Measurements from ENCODE around the gene MTFP1. TPM values are rescaled to one million over a fixed set of nuclear protein-coding genes. Genes with fewer than 3 reads are reported as not detected.

MTFP1 gene, protein sequence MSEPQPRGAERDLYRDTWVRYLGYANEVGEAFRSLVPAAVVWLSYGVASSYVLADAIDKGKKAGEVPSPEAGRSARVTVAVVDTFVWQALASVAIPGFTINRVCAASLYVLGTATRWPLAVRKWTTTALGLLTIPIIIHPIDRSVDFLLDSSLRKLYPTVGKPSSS
- 10 to 100 TPM in 6 of 7 donors, 1 to 10 TPM in 1; 9.9 to 36.8 (median 15.4) TPM for total RNA-seq
- polyA plus RNA-seq: 10 to 100 TPM; 16.9 to 30.4 (median 26.4) TPM
- long read RNA-seq, donor 1, transcript MTFP1-201 (4 exons, 1,370 nt): major isoform, 6 of 8 reads
- long read RNA-seq, donor 1, partial matches to known transcripts: 0 of 8 reads
- long read RNA-seq, donor 1, other reads (novel, unspliced or antisense): 0 of 8 reads
- long read RNA-seq, donor 2, transcript MTFP1-201 (4 exons, 1,370 nt): major isoform, 5 of 6 reads
- long read RNA-seq, donor 2, partial matches to known transcripts: 0 of 6 reads
- long read RNA-seq, donor 2, other reads (novel, unspliced or antisense): 0 of 6 reads

DNA sequence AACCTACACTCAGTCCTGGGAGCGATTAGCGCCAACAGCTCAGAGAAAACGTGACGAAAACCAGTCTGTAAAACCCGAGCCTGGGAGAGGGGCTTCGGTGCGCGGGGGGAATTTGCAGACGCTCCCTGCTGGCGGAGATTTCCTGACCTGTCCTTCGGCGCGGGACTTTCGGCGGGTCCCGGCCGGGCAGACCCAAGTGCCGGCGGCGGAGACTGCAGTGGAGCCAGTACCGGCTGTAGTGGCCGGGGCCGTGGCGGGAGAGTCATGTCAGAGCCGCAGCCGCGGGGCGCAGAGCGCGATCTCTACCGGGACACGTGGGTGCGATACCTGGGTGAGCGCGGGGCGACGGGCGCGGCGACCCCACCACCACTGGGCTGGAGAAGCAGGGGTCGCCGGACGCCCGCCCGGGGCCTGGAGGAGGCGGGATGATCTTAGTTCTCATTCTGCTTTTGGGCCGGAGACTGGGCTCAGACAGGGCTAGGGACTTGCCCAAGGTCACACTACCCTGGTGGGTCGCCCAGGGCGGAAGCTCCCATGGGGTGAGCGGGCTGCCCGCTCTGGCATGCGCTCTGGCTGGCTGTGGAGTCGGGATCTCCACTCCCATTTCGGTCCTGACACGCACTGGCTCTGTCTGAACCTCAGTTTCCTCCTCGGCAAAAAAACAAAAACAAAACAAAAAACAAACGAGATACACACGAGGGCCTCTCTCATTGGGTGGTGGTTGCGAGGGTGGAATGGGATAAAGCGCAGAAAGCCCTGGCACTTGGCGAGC, at the start of gene MTFP1:
Gene MTFP1 (plus strand): TSS at position 153 of the 772 bp plus-strand sequence. CDS start 112 bp downstream, at position 265.
- no peak for TF ChIP-seq POLR2A (IDR thresholded peaks at IDR 0.05)
- TF ChIP-seq, protein P1, sequence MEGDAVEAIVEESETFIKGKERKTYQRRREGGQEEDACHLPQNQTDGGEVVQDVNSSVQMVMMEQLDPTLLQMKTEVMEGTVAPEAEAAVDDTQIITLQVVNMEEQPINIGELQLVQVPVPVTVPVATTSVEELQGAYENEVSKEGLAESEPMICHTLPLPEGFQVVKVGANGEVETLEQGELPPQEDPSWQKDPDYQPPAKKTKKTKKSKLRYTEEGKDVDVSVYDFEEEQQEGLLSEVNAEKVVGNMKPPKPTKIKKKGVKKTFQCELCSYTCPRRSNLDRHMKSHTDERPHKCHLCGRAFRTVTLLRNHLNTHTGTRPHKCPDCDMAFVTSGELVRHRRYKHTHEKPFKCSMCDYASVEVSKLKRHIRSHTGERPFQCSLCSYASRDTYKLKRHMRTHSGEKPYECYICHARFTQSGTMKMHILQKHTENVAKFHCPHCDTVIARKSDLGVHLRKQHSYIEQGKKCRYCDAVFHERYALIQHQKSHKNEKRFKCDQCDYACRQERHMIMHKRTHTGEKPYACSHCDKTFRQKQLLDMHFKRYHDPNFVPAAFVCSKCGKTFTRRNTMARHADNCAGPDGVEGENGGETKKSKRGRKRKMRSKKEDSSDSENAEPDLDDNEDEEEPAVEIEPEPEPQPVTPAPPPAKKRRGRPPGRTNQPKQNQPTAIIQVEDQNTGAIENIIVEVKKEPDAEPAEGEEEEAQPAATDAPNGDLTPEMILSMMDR (IDR thresholded peaks at IDR 0.05 in 8 of 11, conservative IDR thresholded peaks at IDR 0.05 in 3 of 11): peak in 2 of 11 experiments; percentile 13 to 20
- peak; percentile 61 to 77 (median 73) for TF ChIP-seq POLR2AphosphoS5 (IDR thresholded peaks at IDR 0.05)
- H3K36me3 ChIP-seq: peaks cover 0 to 31% (median 11%) of the 10 kb centered on the region in 6 donors
- WGBS, 5 donors: 3 to 21% (median 3%) methylated on average over 11 to 61 of the region's 61 CpGs

DNA sequence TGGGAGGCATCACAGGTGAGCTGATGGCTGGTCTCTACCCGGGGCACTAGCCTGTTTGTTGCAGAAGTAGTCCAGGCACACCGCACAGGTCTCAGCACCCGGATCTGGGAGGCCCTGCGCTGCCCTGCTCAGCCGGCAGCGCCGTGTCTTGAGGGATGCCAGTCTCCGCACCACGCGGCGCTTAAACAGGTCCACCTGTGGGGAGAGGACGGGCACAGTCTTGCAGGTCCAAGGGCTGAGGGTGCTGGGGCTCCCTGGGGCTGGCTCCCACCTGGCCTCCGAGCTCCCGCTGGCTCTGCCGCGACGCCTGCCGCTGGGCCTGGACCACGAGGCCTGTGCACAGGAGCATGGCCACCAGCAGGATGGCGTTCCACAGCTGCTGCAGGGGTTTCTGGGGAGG, 45.6 kb upstream of the MTFP1 start:
- TF ChIP-seq POLR2AphosphoS5 (IDR thresholded peaks at IDR 0.05) (no peak), POLR2A (IDR thresholded peaks at IDR 0.05) (no peak)
- TF ChIP-seq, protein P1 (IDR thresholded peaks at IDR 0.05 in 8 of 11, conservative IDR thresholded peaks at IDR 0.05 in 3 of 11): no peak
- peaks cover 0 to 6% (median 0%) of the 10 kb centered on the region in 6 donors for H3K4me1 ChIP-seq
- no peak for DNase-seq
- 92 to 97% (median 96%) methylated on average over 13 to 20 of the region's 20 CpGs for WGBS, 5 donors
- no peaks in the 10 kb centered on the region for H3K27me3 ChIP-seq (replicated peaks in 1 of 7)
- H3K36me3 ChIP-seq: peaks cover 0 to 77% (median 11%) of the 10 kb centered on the region in 6 donors
- H3K9me3 ChIP-seq: no peaks in the 10 kb centered on the region
- H3K27ac ChIP-seq: no peak overlapping the region
- intact Hi-C loops (cut with DNase I; ENCODE audit: low total_unique reads): loop anchor here (10.0 kb wide), 1 partner anchor 265 kb away; no protein-coding TSS in a partner anchor
- no peak overlapping the region for H3K4me3 ChIP-seq

More for the DNA sequence above, at the start of gene MTFP1:
- Histone ChIP-seq H3K4me1 (peaks cover 29 to 63% (median 45%) of the 10 kb centered on the region in 6 donors), H3K4me3 (peak within 1 kb of the TSS; percentile 58 to 96 (median 74)), H3K27me3 (replicated peaks in 1 of 7) (no peaks in the 10 kb centered on the region), H3K27ac (peak within 1 kb of the TSS; percentile 88 to 95 (median 93)), H3K9me3 (no peaks in the 10 kb centered on the region)
- DNase-seq: peak; percentile 89
- intact Hi-C loops (cut with DNase I; ENCODE audit: low total_unique reads): no loop called here

DNA sequence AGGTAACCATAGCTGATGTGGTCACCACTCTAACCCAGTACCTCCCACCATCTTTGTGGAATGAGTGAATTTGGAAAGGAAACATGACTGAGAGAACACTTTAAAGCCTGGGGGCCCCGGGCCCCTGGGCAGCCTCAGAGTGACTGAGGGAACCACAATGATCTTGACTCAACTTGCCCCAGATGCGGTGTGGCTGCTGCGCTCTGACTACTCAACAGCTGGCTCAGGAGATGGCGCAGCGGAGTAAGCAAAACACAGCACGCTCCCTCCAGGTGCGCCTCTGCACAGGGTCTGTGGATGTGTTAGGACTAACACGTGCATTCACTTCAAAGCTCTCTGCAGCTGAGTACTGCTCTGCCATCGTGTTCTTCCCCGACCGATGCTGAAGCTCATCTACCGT, 44.3 kb upstream of the MTFP1 start:
- no peak for TF ChIP-seq POLR2A (IDR thresholded peaks at IDR 0.05)
- DNase-seq: no peak
- Histone ChIP-seq H3K4me1 (peaks cover under 1 to 9% (median 5%) of the 10 kb centered on the region in 6 donors), H3K36me3 (peaks cover 0 to 71% (median 11%) of the 10 kb centered on the region in 6 donors), H3K4me3 (no peak overlapping the region), H3K27ac (no peak overlapping the region), H3K27me3 (replicated peaks in 1 of 7) (no peaks in the 10 kb centered on the region), H3K9me3 (no peaks in the 10 kb centered on the region)
- whole genome bisulfite sequencing, 5 donors: 80 to 96% (median 86%) methylated on average over 12 of the region's 12 CpGs
- intact Hi-C loops (cut with DNase I; ENCODE audit: low total_unique reads): loop anchor here (10.0 kb wide), 1 partner anchor 266 kb away; no protein-coding TSS in a partner anchor

DNA sequence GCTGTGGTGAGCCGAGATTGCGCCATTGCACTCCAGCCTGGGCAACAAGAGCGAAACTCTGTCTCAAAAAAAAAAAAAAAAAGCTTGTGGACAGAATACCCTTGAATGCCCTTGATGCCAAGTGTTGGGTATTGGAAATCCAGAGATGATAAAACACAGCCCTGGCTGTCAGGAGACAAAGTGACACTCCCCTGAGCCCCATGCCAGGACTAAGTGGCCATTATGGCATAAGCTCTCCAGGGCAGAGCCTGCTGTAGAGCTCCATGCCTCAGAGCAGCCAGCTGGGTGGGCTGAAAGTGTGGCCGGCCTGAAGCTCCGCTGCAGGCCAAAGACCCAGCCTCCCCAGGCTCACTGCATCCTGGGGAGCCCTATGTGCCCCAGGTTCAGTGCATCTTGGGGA, 43.2 kb upstream of the MTFP1 start:
- H3K36me3 ChIP-seq: peaks cover 0 to 63% (median 11%) of the 10 kb centered on the region in 6 donors

More for the DNA sequence above, 43.2 kb upstream of the MTFP1 start:
- peaks cover 6 to 16% (median 10%) of the 10 kb centered on the region in 6 donors for H3K4me1 ChIP-seq
- no peaks in the 10 kb centered on the region for H3K27me3 ChIP-seq (replicated peaks in 1 of 7)
- DNase-seq: no peak
- H3K4me3 ChIP-seq: no peak overlapping the region
- no peak overlapping the region for H3K27ac ChIP-seq
- WGBS, 5 donors: 93 to 98% (median 96%) methylated on average over 5 of the region's 5 CpGs
- intact Hi-C loops (cut with DNase I; ENCODE audit: low total_unique reads): loop anchor here (10.0 kb wide), 1 partner anchor 268 kb away; no protein-coding TSS in a partner anchor
- no peaks in the 10 kb centered on the region for H3K9me3 ChIP-seq
- TF ChIP-seq, protein P1 (IDR thresholded peaks at IDR 0.05 in 8 of 11, conservative IDR thresholded peaks at IDR 0.05 in 3 of 11): no peak
- TF ChIP-seq POLR2A (IDR thresholded peaks at IDR 0.05) (no peak), POLR2AphosphoS5 (IDR thresholded peaks at IDR 0.05) (no peak)

Data from spleen (tissue), 13 donors.